ENCODE results near the gene HTR4.
"Not testable (repeated sequence)": the region's sequence is repeated elsewhere in the genome, so short reads cannot be mapped to it uniquely, and the experiment has no call there.

Gene HTR4

GRCh38 chr5:148532969-148533670 lies 121.2 kb downstream of the HTR4 start:
- no peak for DNase-seq (ENCODE audit: low spot score)

- not testable (repeated sequence) for DNase-seq (ENCODE audit: low spot score)
Observed at GRCh38 chr5:148529450-148529849, 124.9 kb downstream of the HTR4 start.

GRCh38 chr5:148524721-148525120 lies 129.6 kb downstream of the HTR4 start:
- no peak for DNase-seq (ENCODE audit: low spot score)

GRCh38 chr5:148523139-148523538 lies 131.2 kb downstream of the HTR4 start:
- DNase-seq (ENCODE audit: low spot score), result no peak

- no peak for DNase-seq (ENCODE audit: low spot score)
Observed at GRCh38 chr5:148515460-148515859, 138.9 kb downstream of the HTR4 start.

GRCh38 chr5:148514344-148514743 lies 140.0 kb downstream of the HTR4 start:
- DNase-seq (ENCODE audit: low spot score), result no peak

GRCh38 chr5:148512498-148512897 lies 141.8 kb downstream of the HTR4 start:
- no peak for DNase-seq (ENCODE audit: low spot score)

- DNase-seq (ENCODE audit: low spot score), result no peak
Observed at GRCh38 chr5:148511810-148512347, 142.4 kb downstream of the HTR4 start.

GRCh38 chr5:148509893-148510292 lies 144.4 kb downstream of the HTR4 start:
- no peak for DNase-seq (ENCODE audit: low spot score)

GRCh38 chr5:148507648-148508047 lies 146.7 kb downstream of the HTR4 start:
- DNase-seq (ENCODE audit: low spot score), result no peak

GRCh38 chr5:148499452-148499851 lies 154.9 kb downstream of the HTR4 start:
- DNase-seq (ENCODE audit: low spot score), result no peak

GRCh38 chr5:148497757-148498156 lies 156.6 kb downstream of the HTR4 start:
- no peak for DNase-seq (ENCODE audit: low spot score)

GRCh38 chr5:148492351-148492750 lies 162.0 kb downstream of the HTR4 start:
- no peak for DNase-seq (ENCODE audit: low spot score)

GRCh38 chr5:148491793-148492184 lies 162.5 kb downstream of the HTR4 start:
- no peak for DNase-seq (ENCODE audit: low spot score)

- DNase-seq (ENCODE audit: low spot score), result no peak
Observed at GRCh38 chr5:148491015-148491792, 163.1 kb downstream of the HTR4 start.

- DNase-seq (ENCODE audit: low spot score), result no peak
Observed at GRCh38 chr5:148488757-148489156, 165.6 kb downstream of the HTR4 start.

- DNase-seq (ENCODE audit: low spot score), result no peak
Observed at GRCh38 chr5:148486456-148486855, 167.9 kb downstream of the HTR4 start.

GRCh38 chr5:148484651-148485050 lies 169.7 kb downstream of the HTR4 start:
- no peak for DNase-seq (ENCODE audit: low spot score)

GRCh38 chr5:148483750-148484149 lies 170.6 kb downstream of the HTR4 start:
- DNase-seq (ENCODE audit: low spot score), result no peak

- no peak for DNase-seq (ENCODE audit: low spot score)
Observed at GRCh38 chr5:148482697-148483462, 171.4 kb downstream of the HTR4 start.

- DNase-seq (ENCODE audit: low spot score), result no peak
Observed at GRCh38 chr5:148482196-148482595, 172.1 kb downstream of the HTR4 start.

- DNase-seq (ENCODE audit: low spot score), result no peak
Observed at GRCh38 chr5:148477429-148477828, 176.9 kb downstream of the HTR4 start.

- DNase-seq (ENCODE audit: low spot score), result no peak
Observed at GRCh38 chr5:148476302-148476701, 178.0 kb downstream of the HTR4 start.

All from LoVo (cell line).